GM23338 (cell line): ENCODE data around the gene DPYSL3.
A peak's percentile ranks its signal among the peaks of the same experiment; 100 is the strongest.

Experiments used
- CREB1 ChIP-seq: fragments of 250-450 bp; sonication (Bioruptor Pico); IDR thresholded peaks from 2 replicates; pipeline ENCODE4 v1.5.0; 2020; ENCODE audit warnings: low read depth, mild to moderate bottlenecking, moderate library complexity
- CTCF ChIP-seq, 2 experiments: fragments of 200-600 bp in 1 of 2; sonication (generic) in 1 of 2; conservative IDR thresholded peaks; 2 replicates each; pipeline versions ENCODE4 v1.5.1 to v1.6.1; 2016 to 2017; ENCODE audit warnings: antibody characterized with exemption in 2 of 2, low read depth in 2 of 2, mild to moderate bottlenecking in 2 of 2, moderate library complexity in 1 of 2
- ETS1 ChIP-seq: IDR thresholded peaks from 2 replicates; pipeline ENCODE4 v1.6.1; 2016; ENCODE audit warnings: antibody characterized with exemption
- EZH2 ChIP-seq: fragments of 200-600 bp; sonication (generic); IDR thresholded peaks from one replicate; pipeline ENCODE4 v1.8.0; 2017; ENCODE audit warnings: antibody characterized with exemption, mild to moderate bottlenecking, low read depth; ENCODE audit not compliant: unreplicated experiment
- EZH2phosphoT487 ChIP-seq: fragments of 200-600 bp; sonication (generic); IDR thresholded peaks from one replicate; pipeline ENCODE4 v1.8.1; 2018; ENCODE audit warnings: antibody characterized with exemption; ENCODE audit not compliant: unreplicated experiment
- JUNB ChIP-seq: IDR thresholded peaks from one replicate; pipeline ENCODE4 v1.6.1; 2016; ENCODE audit warnings: antibody characterized with exemption; ENCODE audit not compliant: unreplicated experiment
- NANOG ChIP-seq: IDR thresholded peaks from 2 replicates; pipeline ENCODE4 v1.6.1; 2016; ENCODE audit warnings: antibody characterized with exemption, borderline replicate concordance
- POLR2AphosphoS5 ChIP-seq: IDR thresholded peaks from 2 replicates; pipeline ENCODE4 v1.6.1; 2016; ENCODE audit warnings: antibody characterized with exemption, low read depth
- REST ChIP-seq: IDR thresholded peaks from one replicate; pipeline ENCODE4 v1.6.1; 2018; ENCODE audit warnings: antibody characterized with exemption; ENCODE audit not compliant: unreplicated experiment
- STAT1 ChIP-seq: IDR thresholded peaks from one replicate; pipeline ENCODE4 v1.6.1; 2016; ENCODE audit warnings: antibody characterized with exemption; ENCODE audit not compliant: unreplicated experiment
- ZNF114 ChIP-seq: fragments of 250-450 bp; sonication (Bioruptor Pico); IDR thresholded peaks from 2 replicates; pipeline ENCODE4 v1.5.0; 2020; ENCODE audit warnings: mild to moderate bottlenecking, moderate library complexity
- ZNF331 ChIP-seq: fragments of 250-450 bp; sonication (Bioruptor Pico); IDR thresholded peaks from 2 replicates; pipeline ENCODE4 v1.5.0; 2020; ENCODE audit warnings: low read depth, mild to moderate bottlenecking, moderate library complexity
- ZNF462 ChIP-seq: fragments of 250-450 bp; sonication (Bioruptor Pico); IDR thresholded peaks from 2 replicates; pipeline ENCODE4 v1.5.0; 2020; ENCODE audit warnings: mild to moderate bottlenecking, moderate library complexity

- TF ChIP-seq POLR2AphosphoS5 (no peak), REST (peak; percentile 63), CTCF (conservative IDR thresholded peaks at IDR 0.05; ENCODE audit: low read depth in 2 of 2) (no peak), ZNF462 (peak; percentile 92), EZH2 (no peak), CREB1 (CRISPR knock-in tag) (no peak), STAT1 (no peak), JUNB (no peak), EZH2phosphoT487 (no peak), ZNF114 (CRISPR knock-in tag) (no peak), ETS1 (no peak), NANOG (no peak), ZNF331 (no peak)
These were observed 10.6 kb upstream of the DPYSL3 start for GRCh38 chr5:147520450-147520849.
